ENCODE data around the gene TENT4A.

TENT4A gene

DNA sequence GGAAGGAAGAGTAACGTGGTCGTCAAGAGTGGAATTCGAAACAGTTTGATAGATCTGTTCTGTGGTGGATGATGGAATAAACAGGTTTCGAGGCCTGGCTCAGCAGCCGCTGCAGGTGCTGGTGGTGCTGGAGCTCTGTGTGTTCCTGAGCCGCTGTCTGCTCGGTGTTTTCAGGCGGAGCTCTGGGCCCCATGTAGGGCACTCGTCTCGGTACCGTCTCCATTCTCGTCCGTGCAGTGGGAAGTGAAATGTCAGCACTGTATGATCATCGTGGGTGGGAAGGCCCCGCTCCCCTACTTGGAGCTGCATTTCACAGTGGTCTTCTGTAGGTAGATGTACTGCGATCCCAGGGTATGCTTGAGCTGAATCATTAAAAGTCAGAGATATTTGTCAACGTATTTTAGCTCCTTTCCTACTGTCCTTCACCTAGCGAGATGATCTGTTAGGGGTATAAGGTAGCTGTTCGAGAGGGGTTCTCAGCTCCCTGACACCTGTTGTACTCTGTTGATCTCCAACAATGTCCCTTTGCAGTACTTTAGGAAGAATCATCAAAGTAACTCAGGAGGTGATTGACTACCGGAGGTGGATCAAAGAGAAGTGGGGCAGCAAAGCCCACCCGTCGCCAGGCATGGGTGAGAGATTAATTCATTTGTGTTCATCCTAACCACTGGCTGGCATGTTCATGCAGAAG, 35.9 kb downstream of the TENT4A start:
- H3K36me3 ChIP-seq (ENCODE audit: control insufficient read depth, insufficient read depth, low read length) = peaks cover 14% of the 10 kb centered on the region
- WGBS (ENCODE audit: insufficient coverage, insufficient read length) = 100% methylated on average over 3 of the region's 22 CpGs
- no peak for DNase-seq (ENCODE audit: low read depth, low spot score)

DNA sequence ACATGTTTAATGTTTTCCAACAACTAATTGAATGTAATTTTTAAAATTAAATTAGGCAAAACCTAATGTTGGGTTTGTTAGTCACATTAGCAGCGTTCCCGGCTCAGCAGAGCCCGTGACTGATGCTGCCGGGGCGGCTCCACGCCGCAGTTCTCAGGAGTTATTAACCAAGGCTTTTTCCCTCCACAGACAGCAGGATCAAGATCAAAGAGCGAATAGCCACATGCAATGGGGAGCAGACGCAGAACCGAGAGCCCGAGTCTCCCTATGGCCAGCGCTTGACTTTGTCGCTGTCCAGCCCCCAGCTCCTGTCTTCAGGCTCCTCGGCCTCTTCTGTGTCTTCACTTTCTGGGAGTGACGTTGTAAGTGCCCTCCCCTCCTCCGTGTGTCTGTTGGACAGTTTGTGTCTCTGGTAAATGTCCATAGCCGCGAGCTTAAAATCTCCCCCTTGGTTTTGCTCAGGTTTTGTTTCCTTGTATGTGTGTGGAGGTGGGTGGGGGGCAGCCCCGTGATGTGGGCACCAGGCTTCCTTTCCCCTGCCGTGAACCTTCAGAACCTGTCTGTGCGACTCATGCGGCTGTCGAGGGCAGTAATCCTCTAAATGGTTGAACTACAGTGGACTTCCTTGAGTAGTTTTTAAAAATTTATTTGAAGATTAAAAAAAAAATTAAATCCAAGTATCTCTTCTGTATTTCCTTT, 37.1 kb downstream of the TENT4A start:
- no CpG with 5 or more reads among the region's 23 CpGs for WGBS (ENCODE audit: insufficient coverage, insufficient read length)
- Histone ChIP-seq H3K4me1 (ENCODE audit: control insufficient read depth, insufficient read depth, low read length) (no peaks in the 10 kb centered on the region), H3K36me3 (ENCODE audit: control insufficient read depth, insufficient read depth, low read length) (peaks cover 21% of the 10 kb centered on the region), H3K9me3 (ENCODE audit: control insufficient read depth, insufficient read depth, low read length) (no peaks in the 10 kb centered on the region), H3K27me3 (ENCODE audit: control insufficient read depth, insufficient read depth, low read length) (no peaks in the 10 kb centered on the region), H3K27ac (ENCODE audit: low read length) (no peak overlapping the region), H3K4me3 (ENCODE audit: low read length) (no peak overlapping the region)
- DNase-seq (ENCODE audit: low read depth, low spot score) = no peak

More for the DNA sequence above, 35.9 kb downstream of the TENT4A start:
- Histone ChIP-seq H3K4me3 (ENCODE audit: low read length) (no peak overlapping the region), H3K4me1 (ENCODE audit: control insufficient read depth, insufficient read depth, low read length) (no peaks in the 10 kb centered on the region), H3K27me3 (ENCODE audit: control insufficient read depth, insufficient read depth, low read length) (no peaks in the 10 kb centered on the region), H3K27ac (ENCODE audit: low read length) (no peak overlapping the region), H3K9me3 (ENCODE audit: control insufficient read depth, insufficient read depth, low read length) (no peaks in the 10 kb centered on the region)

GRCh38 chr5:6750951-6751685, 37.9 kb downstream of the TENT4A start:
- no CpG with 5 or more reads among the region's 18 CpGs for WGBS (ENCODE audit: insufficient coverage, insufficient read length)
- H3K4me3 ChIP-seq (ENCODE audit: low read length) = no peak overlapping the region
- peaks cover 21% of the 10 kb centered on the region for H3K36me3 ChIP-seq (ENCODE audit: control insufficient read depth, insufficient read depth, low read length)
- no peaks in the 10 kb centered on the region for H3K4me1 ChIP-seq (ENCODE audit: control insufficient read depth, insufficient read depth, low read length)
- no peaks in the 10 kb centered on the region for H3K27me3 ChIP-seq (ENCODE audit: control insufficient read depth, insufficient read depth, low read length)
- no peak for DNase-seq (ENCODE audit: low read depth, low spot score)
- H3K27ac ChIP-seq (ENCODE audit: low read length) = no peak overlapping the region
- no peaks in the 10 kb centered on the region for H3K9me3 ChIP-seq (ENCODE audit: control insufficient read depth, insufficient read depth, low read length)

DNA sequence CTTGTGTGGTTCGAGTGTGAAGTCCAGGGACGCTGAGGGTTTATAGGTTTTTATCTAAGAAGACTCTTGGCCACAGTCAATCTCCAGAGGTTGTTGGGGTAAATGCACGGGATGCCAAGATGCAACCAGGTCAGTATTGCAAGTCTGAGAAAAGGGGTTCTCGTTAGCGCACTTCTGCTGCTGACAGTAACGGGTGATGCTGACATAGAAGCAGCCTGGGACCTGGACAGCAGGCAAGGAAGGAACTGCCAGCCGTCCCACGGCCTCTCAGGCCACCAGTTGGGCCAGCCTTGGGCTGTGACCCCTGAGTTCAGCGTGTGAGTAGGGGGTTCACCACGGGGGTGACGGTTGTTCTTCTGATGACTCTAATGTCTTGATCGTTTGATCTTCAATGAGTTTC, 39.0 kb downstream of the TENT4A start:
- Histone ChIP-seq H3K4me1 (ENCODE audit: control insufficient read depth, insufficient read depth, low read length) (no peaks in the 10 kb centered on the region), H3K27me3 (ENCODE audit: control insufficient read depth, insufficient read depth, low read length) (no peaks in the 10 kb centered on the region), H3K9me3 (ENCODE audit: control insufficient read depth, insufficient read depth, low read length) (no peaks in the 10 kb centered on the region), H3K36me3 (ENCODE audit: control insufficient read depth, insufficient read depth, low read length) (peaks cover 21% of the 10 kb centered on the region), H3K4me3 (ENCODE audit: low read length) (no peak overlapping the region), H3K27ac (ENCODE audit: low read length) (no peak overlapping the region)
- no peak for DNase-seq (ENCODE audit: low read depth, low spot score)
- no CpG with 5 or more reads among the region's 12 CpGs for WGBS (ENCODE audit: insufficient coverage, insufficient read length)

DNA sequence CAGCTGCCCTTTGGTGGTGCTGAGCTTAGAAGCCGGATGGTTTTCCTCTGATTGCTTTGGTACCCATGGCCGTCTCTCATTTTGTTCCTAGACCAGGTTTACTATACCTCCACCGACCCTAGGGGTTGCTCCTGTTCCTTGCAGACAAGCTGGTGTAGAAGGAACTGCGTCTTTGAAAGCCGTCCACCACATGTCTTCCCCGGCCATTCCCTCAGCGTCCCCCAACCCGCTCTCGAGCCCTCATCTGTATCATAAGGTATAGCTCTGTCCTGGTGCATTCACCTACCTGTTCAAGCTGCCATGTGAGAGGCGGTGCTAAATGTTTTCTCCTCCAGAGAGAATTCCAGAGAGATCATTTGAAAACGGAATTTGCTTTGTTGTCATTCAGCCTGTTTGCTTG, 39.5 kb downstream of the TENT4A start:
- Histone ChIP-seq H3K4me1 (ENCODE audit: control insufficient read depth, insufficient read depth, low read length) (no peaks in the 10 kb centered on the region), H3K9me3 (ENCODE audit: control insufficient read depth, insufficient read depth, low read length) (no peaks in the 10 kb centered on the region), H3K4me3 (ENCODE audit: low read length) (no peak overlapping the region), H3K27me3 (ENCODE audit: control insufficient read depth, insufficient read depth, low read length) (no peaks in the 10 kb centered on the region), H3K36me3 (ENCODE audit: control insufficient read depth, insufficient read depth, low read length) (peaks cover 21% of the 10 kb centered on the region), H3K27ac (ENCODE audit: low read length) (no peak overlapping the region)
- no peak for DNase-seq (ENCODE audit: low read depth, low spot score)
- WGBS (ENCODE audit: insufficient coverage, insufficient read length) = no CpG with 5 or more reads among the region's 11 CpGs

- H3K27ac ChIP-seq (ENCODE audit: low read length) = no peak overlapping the region
- H3K36me3 ChIP-seq (ENCODE audit: control insufficient read depth, insufficient read depth, low read length) = peaks cover 21% of the 10 kb centered on the region
- WGBS (ENCODE audit: insufficient coverage, insufficient read length) = no CpG with 5 or more reads among the region's 11 CpGs
- no peak for DNase-seq (ENCODE audit: low read depth, low spot score)
- no peaks in the 10 kb centered on the region for H3K9me3 ChIP-seq (ENCODE audit: control insufficient read depth, insufficient read depth, low read length)
- no peaks in the 10 kb centered on the region for H3K27me3 ChIP-seq (ENCODE audit: control insufficient read depth, insufficient read depth, low read length)
- H3K4me1 ChIP-seq (ENCODE audit: control insufficient read depth, insufficient read depth, low read length) = no peaks in the 10 kb centered on the region
- no peak overlapping the region for H3K4me3 ChIP-seq (ENCODE audit: low read length)
These were observed 40.6 kb downstream of the TENT4A start for GRCh38 chr5:6753851-6754250.

DNA sequence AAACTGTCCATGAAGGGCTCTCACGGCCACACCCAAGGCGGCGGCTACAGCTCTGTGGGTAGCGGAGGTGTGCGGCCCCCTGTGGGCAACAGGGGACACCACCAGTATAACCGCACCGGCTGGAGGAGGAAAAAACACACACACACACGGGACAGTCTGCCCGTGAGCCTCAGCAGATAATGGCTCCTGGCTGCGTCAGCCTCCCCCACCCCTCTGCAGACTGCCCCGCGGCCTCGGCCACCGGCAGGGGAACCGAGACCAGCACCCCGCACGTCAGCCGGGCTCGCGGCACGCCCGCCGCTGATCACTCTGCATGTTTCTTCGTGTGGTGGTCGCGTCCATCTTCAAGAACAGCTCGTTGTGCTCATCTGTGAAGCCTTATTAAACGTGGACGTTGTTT, 41.5 kb downstream of the TENT4A start:
- H3K4me1 ChIP-seq (ENCODE audit: control insufficient read depth, insufficient read depth, low read length) = no peaks in the 10 kb centered on the region
- H3K9me3 ChIP-seq (ENCODE audit: control insufficient read depth, insufficient read depth, low read length) = no peaks in the 10 kb centered on the region
- no peak overlapping the region for H3K4me3 ChIP-seq (ENCODE audit: low read length)
- no peaks in the 10 kb centered on the region for H3K27me3 ChIP-seq (ENCODE audit: control insufficient read depth, insufficient read depth, low read length)
- DNase-seq (ENCODE audit: low read depth, low spot score) = no peak
- no peak overlapping the region for H3K27ac ChIP-seq (ENCODE audit: low read length)
- peaks cover 21% of the 10 kb centered on the region for H3K36me3 ChIP-seq (ENCODE audit: control insufficient read depth, insufficient read depth, low read length)
- WGBS (ENCODE audit: insufficient coverage, insufficient read length) = no CpG with 5 or more reads among the region's 29 CpGs

DNA sequence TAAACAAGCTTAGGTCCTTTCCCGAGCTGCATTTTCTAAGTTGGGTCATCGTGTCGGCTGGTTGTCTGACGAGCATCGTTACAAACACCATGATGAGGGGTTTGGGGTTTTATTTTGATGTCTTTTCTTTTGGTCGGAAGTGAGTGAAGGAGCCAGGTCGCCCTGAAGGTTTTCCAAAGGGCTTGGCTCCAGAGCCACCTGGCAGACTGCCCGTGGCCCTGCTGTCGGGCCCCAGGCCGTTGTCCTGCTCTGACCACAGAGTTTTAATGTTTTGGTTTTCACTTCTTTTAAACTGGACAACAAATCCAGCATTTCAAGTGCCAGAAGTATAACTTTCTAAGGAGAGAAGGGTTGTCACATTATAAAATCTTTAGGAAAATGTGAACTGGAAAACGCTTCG, 42.3 kb downstream of the TENT4A start:
- no CpG with 5 or more reads among the region's 12 CpGs for WGBS (ENCODE audit: insufficient coverage, insufficient read length)
- DNase-seq (ENCODE audit: low read depth, low spot score) = no peak

GRCh38 chr5:6755941-6756340, 42.7 kb downstream of the TENT4A start:
- DNase-seq (ENCODE audit: low read depth, low spot score) = no peak
- Histone ChIP-seq H3K27me3 (ENCODE audit: control insufficient read depth, insufficient read depth, low read length) (no peaks in the 10 kb centered on the region), H3K9me3 (ENCODE audit: control insufficient read depth, insufficient read depth, low read length) (no peaks in the 10 kb centered on the region), H3K36me3 (ENCODE audit: control insufficient read depth, insufficient read depth, low read length) (peaks cover 19% of the 10 kb centered on the region), H3K27ac (ENCODE audit: low read length) (no peak overlapping the region), H3K4me3 (ENCODE audit: low read length) (no peak overlapping the region), H3K4me1 (ENCODE audit: control insufficient read depth, insufficient read depth, low read length) (no peaks in the 10 kb centered on the region)
- WGBS (ENCODE audit: insufficient coverage, insufficient read length) = no CpG with 5 or more reads among the region's 17 CpGs

More for the DNA sequence above, 42.3 kb downstream of the TENT4A start:
- no peaks in the 10 kb centered on the region for H3K4me1 ChIP-seq (ENCODE audit: control insufficient read depth, insufficient read depth, low read length)
- H3K27ac ChIP-seq (ENCODE audit: low read length) = no peak overlapping the region
- H3K4me3 ChIP-seq (ENCODE audit: low read length) = no peak overlapping the region
- H3K36me3 ChIP-seq (ENCODE audit: control insufficient read depth, insufficient read depth, low read length) = peaks cover 21% of the 10 kb centered on the region
- H3K9me3 ChIP-seq (ENCODE audit: control insufficient read depth, insufficient read depth, low read length) = no peaks in the 10 kb centered on the region
- H3K27me3 ChIP-seq (ENCODE audit: control insufficient read depth, insufficient read depth, low read length) = no peaks in the 10 kb centered on the region

DNA sequence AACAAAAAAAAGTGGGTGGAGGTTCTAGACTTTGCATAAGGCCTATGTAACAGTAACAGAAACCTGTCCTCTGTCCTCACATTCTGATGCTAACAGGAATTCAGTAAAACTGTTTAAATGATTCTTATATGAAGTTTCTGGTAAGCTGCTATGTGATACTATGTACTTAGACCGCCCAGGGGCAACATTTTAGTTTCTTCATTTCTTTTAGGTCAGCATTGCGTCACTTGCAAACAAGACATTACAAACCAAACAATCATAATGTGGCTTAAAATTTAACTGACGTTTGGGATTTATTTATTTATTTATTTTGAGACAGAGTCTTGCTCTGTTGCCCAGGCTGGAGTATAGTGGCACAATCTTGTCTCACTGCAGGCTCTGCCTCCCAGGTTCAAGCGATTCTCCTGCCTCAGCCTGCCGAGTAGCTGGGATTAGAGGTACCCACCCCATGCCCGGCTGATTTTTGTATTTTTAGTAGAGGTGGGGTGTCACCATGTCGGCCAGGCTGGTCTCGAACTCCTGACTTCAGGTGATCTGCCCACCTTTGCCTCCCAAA, 44.3 kb downstream of the TENT4A start:
- Histone ChIP-seq H3K4me3 (ENCODE audit: low read length) (no peak overlapping the region), H3K4me1 (ENCODE audit: control insufficient read depth, insufficient read depth, low read length) (no peaks in the 10 kb centered on the region), H3K36me3 (ENCODE audit: control insufficient read depth, insufficient read depth, low read length) (peaks cover 9% of the 10 kb centered on the region), H3K9me3 (ENCODE audit: control insufficient read depth, insufficient read depth, low read length) (no peaks in the 10 kb centered on the region), H3K27ac (ENCODE audit: low read length) (no peak overlapping the region), H3K27me3 (ENCODE audit: control insufficient read depth, insufficient read depth, low read length) (no peaks in the 10 kb centered on the region)
- no peak for DNase-seq (ENCODE audit: low read depth, low spot score)
- no CpG with 5 or more reads among the region's 8 CpGs for WGBS (ENCODE audit: insufficient coverage, insufficient read length)

All from iPS DF 6.9 (cell line).